Right lobe of liver (tissue), 4 donors: ENCODE data around the gene SSH2.

Experiments
- POLR2A ChIP-seq: fragments of 450-650 bp; IDR thresholded peaks from one replicate; pipeline ENCODE4 v1.6.1; 2017; ENCODE audit warnings: antibody characterized with exemption, mild to moderate bottlenecking
- TF ChIP-seq, protein P1 (sequence below), 4 donors: fragments of 200-600 bp in 3 of 4; fragments of 450-650 bp in 1 of 4; IDR thresholded peaks; one replicate each; pipeline versions ENCODE4 v1.5.1 to v1.8.0; 2016 to 2022; ENCODE audit warnings: antibody characterized with exemption in 4 of 4, mild to moderate bottlenecking in 2 of 4
- donor health status: DM: no; HTN: no; CAD: no.
- donor health status: DM: no; HTN: no; CAD: no.
- donor health status: DM: no; HTN: yes; CAD: no.

GRCh38 chr17:29649359-29649758 is 280.7 kb downstream of the SSH2 start:
- TF ChIP-seq, protein P1, sequence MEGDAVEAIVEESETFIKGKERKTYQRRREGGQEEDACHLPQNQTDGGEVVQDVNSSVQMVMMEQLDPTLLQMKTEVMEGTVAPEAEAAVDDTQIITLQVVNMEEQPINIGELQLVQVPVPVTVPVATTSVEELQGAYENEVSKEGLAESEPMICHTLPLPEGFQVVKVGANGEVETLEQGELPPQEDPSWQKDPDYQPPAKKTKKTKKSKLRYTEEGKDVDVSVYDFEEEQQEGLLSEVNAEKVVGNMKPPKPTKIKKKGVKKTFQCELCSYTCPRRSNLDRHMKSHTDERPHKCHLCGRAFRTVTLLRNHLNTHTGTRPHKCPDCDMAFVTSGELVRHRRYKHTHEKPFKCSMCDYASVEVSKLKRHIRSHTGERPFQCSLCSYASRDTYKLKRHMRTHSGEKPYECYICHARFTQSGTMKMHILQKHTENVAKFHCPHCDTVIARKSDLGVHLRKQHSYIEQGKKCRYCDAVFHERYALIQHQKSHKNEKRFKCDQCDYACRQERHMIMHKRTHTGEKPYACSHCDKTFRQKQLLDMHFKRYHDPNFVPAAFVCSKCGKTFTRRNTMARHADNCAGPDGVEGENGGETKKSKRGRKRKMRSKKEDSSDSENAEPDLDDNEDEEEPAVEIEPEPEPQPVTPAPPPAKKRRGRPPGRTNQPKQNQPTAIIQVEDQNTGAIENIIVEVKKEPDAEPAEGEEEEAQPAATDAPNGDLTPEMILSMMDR (IDR thresholded peaks at IDR 0.05) = no peak
- TF ChIP-seq POLR2A = no peak
